Tibial artery (tissue), 4 donors: ENCODE measurements around the gene APMAP.

Experiments
- DNase-seq, 2 donors: peaks; one replicate each; pipeline ENCODE4 v3.0.0-alpha.2; 2019
- H3K27ac ChIP-seq, 2 donors: fragments of 200-600 bp; sonication (generic) in 1 of 2; 1 replicate in 1 of 2; 2 replicates in 1 of 2; pipeline ENCODE4 v1.5.1; 2018 to 2019; ENCODE audit warnings: mild to moderate bottlenecking in 1 of 2
- H3K27me3 ChIP-seq, 2 donors: fragments of 200-600 bp; sonication (generic) in 1 of 2; one replicate each; pipeline versions ENCODE4 v1.5.1 to v1.6.0; 2016 to 2019
- H3K36me3 ChIP-seq, 3 donors: fragments of 200-600 bp; sonication (generic) in 2 of 3; one replicate each; pipeline ENCODE4 v1.5.1; 2016 to 2019; ENCODE audit warnings: mild to moderate bottlenecking in 2 of 3
- H3K4me1 ChIP-seq, 4 donors: fragments of 200-600 bp; sonication (generic) in 2 of 4; 1 replicate in 3 of 4; 2 replicates in 1 of 4; pipeline ENCODE4 v1.5.1; 2016 to 2019
- H3K4me3 ChIP-seq, 2 donors: fragments of 200-600 bp; sonication (generic) in 1 of 2; 1 replicate in 1 of 2; 2 replicates in 1 of 2; pipeline ENCODE4 v1.5.1; 2018 to 2019; ENCODE audit warnings: mild to moderate bottlenecking in 2 of 2
- H3K9me3 ChIP-seq, 3 donors: fragments of 200-600 bp; sonication (generic) in 1 of 3; one replicate each; pipeline ENCODE4 v1.5.1; 2016 to 2019
- intact Hi-C: fragments of 100-400 bp; cut with DNase I; formaldehyde crosslinking; loops from one replicate; pipeline ENCODE4 v1.15.0; 2023; ENCODE audit warnings: low total_unique reads
- TF ChIP-seq, protein P1 (sequence below), 2 experiments: fragments of 200-600 bp in 1 of 2; fragments of 450-650 bp in 1 of 2; IDR thresholded peaks; one replicate each; pipeline ENCODE4 v1.5.1; 2017 to 2019; ENCODE audit warnings: antibody characterized with exemption in 2 of 2, mild to moderate bottlenecking in 1 of 2, moderate library complexity in 1 of 2

Gene APMAP

DNA sequence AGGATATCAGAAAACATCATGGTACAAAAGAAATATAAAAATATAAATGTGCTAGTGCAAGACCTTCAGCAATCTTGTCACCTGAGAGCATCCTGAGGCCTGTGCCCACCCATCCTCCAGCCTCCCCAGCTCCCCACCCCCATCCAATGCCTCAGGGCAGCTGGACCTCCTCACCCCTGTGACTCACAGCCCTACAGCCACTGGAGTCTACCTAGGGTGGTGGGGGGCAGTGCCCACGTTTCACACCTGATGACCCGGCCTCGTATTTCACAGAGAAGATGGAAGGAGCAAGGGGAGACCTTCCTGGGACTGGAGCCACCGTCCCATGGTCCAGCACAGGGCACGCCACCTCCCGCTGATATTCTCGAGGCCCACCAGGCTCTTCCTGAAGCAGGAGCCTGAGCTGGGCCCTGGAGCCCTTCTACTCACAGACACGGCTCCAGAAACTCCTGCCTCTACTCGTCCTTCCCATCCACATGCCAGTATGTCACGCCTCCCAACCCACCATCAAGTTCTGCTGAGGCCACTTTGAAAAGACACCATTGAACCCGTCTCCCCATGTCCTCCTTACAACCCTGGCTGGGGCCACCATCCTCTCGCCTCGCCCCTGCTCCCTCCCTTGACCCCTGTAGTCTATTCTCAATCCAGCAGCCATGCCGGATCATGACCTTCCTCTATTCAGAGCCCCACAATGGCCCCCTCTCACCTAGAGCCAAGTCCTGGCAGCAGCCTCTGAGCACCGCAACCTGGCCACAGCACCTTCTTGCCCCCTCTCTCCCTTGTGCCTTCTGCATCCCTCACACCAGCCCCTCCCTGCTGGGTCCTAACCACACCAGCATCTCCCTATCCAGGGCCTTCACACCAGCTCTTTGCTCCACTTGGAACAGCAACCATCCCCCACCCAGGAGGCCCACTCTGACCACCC is 13.3 kb downstream of the APMAP start:
- intact Hi-C loops, result no loop called here
- H3K4me1 ChIP-seq, result no peaks in the 10 kb centered on the region
- no peak overlapping the region for H3K27ac ChIP-seq
- TF ChIP-seq, protein P1, sequence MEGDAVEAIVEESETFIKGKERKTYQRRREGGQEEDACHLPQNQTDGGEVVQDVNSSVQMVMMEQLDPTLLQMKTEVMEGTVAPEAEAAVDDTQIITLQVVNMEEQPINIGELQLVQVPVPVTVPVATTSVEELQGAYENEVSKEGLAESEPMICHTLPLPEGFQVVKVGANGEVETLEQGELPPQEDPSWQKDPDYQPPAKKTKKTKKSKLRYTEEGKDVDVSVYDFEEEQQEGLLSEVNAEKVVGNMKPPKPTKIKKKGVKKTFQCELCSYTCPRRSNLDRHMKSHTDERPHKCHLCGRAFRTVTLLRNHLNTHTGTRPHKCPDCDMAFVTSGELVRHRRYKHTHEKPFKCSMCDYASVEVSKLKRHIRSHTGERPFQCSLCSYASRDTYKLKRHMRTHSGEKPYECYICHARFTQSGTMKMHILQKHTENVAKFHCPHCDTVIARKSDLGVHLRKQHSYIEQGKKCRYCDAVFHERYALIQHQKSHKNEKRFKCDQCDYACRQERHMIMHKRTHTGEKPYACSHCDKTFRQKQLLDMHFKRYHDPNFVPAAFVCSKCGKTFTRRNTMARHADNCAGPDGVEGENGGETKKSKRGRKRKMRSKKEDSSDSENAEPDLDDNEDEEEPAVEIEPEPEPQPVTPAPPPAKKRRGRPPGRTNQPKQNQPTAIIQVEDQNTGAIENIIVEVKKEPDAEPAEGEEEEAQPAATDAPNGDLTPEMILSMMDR (IDR thresholded peaks at IDR 0.05), result no peak
- no peaks in the 10 kb centered on the region for H3K9me3 ChIP-seq
- no peak overlapping the region for H3K4me3 ChIP-seq
- peaks cover 53 to 62% (median 57%) of the 10 kb centered on the region in 3 donors for H3K36me3 ChIP-seq
- no peak for DNase-seq
- no peaks in the 10 kb centered on the region for H3K27me3 ChIP-seq

DNA sequence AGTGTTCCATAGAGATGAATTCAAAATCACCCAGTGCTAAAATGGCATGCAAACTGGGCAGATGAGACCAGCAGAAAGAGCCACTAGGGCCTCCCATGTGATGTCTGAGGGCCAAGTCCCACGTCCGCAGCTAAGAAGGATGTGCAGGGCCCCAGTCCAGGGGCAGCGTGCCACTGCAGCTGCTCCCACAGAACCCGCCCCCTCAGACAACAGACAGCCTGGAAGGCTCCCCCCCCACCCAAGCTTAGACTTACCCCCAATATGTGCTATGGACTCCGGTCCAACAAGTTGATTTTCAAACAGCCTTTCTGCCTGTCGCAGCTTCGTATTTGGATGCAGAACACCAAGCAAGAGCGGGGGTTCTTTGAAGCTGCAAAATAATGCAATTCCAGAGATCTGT is 14.0 kb downstream of the APMAP start:
- DNase-seq, result no peak
- Histone ChIP-seq H3K9me3 (no peaks in the 10 kb centered on the region), H3K4me1 (no peaks in the 10 kb centered on the region), H3K27me3 (no peaks in the 10 kb centered on the region), H3K27ac (no peak overlapping the region), H3K4me3 (no peak overlapping the region), H3K36me3 (peaks cover 52 to 62% (median 54%) of the 10 kb centered on the region in 3 donors)
- intact Hi-C loops, result no loop called here
- TF ChIP-seq, protein P1 (IDR thresholded peaks at IDR 0.05), result no peak

DNA sequence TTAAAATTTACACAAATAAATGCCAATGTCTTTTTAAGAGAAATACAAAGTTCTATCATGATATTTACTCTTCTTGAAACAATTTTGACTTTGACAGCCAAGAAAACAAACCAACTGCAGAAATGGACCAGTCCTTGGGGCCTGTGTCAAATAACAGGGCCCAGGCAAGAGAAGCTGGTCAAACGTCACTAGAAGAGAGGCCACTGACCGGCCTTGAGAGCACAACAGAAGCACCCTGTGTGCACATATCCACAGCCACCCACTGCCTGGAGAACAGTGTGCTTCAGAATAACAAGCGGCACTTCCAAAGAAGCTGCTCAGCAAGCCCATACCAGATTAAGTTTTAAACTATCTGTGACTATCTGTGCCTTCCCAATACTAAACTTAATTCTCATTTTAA is 14.8 kb downstream of the APMAP start:
- no peaks in the 10 kb centered on the region for H3K9me3 ChIP-seq
- no peaks in the 10 kb centered on the region for H3K4me1 ChIP-seq
- intact Hi-C loops, result no loop called here
- TF ChIP-seq, protein P1 (IDR thresholded peaks at IDR 0.05), result no peak
- no peak for DNase-seq
- no peaks in the 10 kb centered on the region for H3K27me3 ChIP-seq
- peaks cover 54 to 69% (median 56%) of the 10 kb centered on the region in 3 donors for H3K36me3 ChIP-seq
- H3K27ac ChIP-seq, result no peak overlapping the region
- no peak overlapping the region for H3K4me3 ChIP-seq

DNA sequence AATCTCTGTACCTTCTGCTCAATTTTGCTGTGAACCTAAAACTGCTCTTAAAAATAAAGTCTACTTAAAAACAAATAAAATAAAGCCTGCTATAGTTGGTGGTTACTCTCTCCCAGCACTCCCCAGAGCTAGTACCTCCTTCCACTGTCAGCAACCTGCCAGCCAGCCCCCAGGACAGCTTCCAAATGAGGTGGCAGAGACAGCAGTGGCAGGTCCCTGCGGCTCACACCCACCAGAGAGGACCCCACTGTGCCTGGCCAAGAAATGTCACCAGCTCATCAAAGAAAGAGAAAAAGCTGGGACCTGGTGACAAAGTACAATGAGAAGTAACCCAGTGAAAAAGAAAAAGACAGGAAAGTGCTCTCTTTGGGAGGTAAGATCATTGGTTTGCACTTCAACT is 15.2 kb downstream of the APMAP start:
- Histone ChIP-seq H3K4me3 (no peak overlapping the region), H3K27me3 (no peaks in the 10 kb centered on the region), H3K4me1 (no peaks in the 10 kb centered on the region), H3K36me3 (peaks cover 56 to 69% (median 61%) of the 10 kb centered on the region in 3 donors), H3K27ac (no peak overlapping the region), H3K9me3 (no peaks in the 10 kb centered on the region)
- intact Hi-C loops, result no loop called here
- no peak for DNase-seq
- TF ChIP-seq, protein P1 (IDR thresholded peaks at IDR 0.05), result no peak

DNA sequence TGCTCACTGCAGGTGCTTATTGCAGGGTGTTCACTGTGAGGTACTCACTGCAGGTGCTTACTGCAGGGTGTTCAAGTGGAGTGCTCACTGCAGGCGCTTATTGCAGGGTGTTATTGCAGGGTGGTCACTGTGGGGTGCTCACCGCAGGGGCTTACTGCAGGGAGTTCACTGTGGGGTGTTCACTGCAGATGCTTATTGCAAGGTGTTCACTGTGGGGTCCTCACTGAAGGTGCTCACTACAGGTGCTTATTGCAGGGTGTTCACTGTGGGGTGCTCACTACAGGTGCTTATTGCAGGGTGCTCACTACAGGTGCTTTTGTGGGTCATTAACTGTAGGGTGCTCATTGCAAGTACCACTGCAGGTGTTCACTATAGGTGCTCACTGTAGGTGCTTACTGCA is 20.2 kb downstream of the APMAP start:
- no peaks in the 10 kb centered on the region for H3K4me1 ChIP-seq
- H3K9me3 ChIP-seq, result no peaks in the 10 kb centered on the region
- no peak overlapping the region for H3K4me3 ChIP-seq
- DNase-seq, result no peak
- no peaks in the 10 kb centered on the region for H3K27me3 ChIP-seq
- no peak overlapping the region for H3K27ac ChIP-seq
- intact Hi-C loops, result no loop called here
- TF ChIP-seq, protein P1 (IDR thresholded peaks at IDR 0.05), result no peak
- peaks cover 72 to 79% (median 77%) of the 10 kb centered on the region in 3 donors for H3K36me3 ChIP-seq
